Measurements from ENCODE around the gene SELPLG. TPM values are rescaled to one million over a fixed set of nuclear protein-coding genes. Genes with fewer than 3 reads are reported as not detected.

The SELPLG gene
- total and polyA plus RNA-seq, 2 of the 4 experiments (the other 2 are of a cell fraction): 3.2 to 10.8 TPM

DNA sequence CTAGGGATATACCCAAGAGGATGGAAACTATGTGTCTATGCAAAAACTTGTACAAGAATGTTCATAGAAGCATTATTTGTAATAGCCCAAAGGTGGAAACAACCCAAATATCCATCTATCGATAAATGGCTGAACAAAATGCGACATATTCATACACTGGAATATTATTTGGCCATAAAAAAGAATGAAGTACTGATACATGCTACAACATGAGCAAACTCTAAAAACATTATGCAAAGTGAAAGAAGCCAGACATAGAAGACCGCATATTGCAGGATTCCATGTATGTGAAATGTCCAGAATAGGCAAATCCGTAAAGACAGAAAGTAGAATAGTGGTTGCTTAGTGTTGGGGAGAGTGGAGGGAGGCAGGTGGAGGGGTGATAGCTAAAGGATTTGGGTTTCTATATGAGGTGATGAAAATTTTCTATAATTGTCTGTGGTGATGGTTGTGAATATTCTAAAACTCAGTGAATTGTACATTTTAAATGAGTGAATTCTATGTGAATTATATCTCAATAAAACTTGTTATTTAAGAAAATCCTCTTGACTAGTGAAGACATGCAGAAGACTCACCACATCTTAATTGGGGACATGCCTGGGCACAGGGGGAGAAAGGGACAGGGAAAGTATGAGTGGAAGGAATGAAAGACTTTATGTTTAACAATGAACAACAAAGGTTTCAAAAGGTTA lies 29.8 kb upstream of the SELPLG start:
- Histone ChIP-seq H2AFZ (replicated peaks; ENCODE audit: low read length, poor library complexity) (no peak overlapping the region), H3K4me2 (ENCODE audit: low read depth, low read length) (no peak overlapping the region), H2BK5ac (ENCODE audit: low read depth, low read length, poor library complexity, severe bottlenecking) (peak overlapping the region; percentile 81), H3K4ac (ENCODE audit: low read depth, low read length) (no peak overlapping the region), H2BK120ac (ENCODE audit: low read depth, low read length) (no peak overlapping the region), H4K20me1 (ENCODE audit: insufficient read depth, low read length) (peaks cover 81% of the 10 kb centered on the region), H3K4me1 (ENCODE audit: control insufficient read depth, insufficient read depth, low read length) (peaks cover 30% of the 10 kb centered on the region), H3K9ac (ENCODE audit: low read depth, low read length) (no peak overlapping the region), H3K14ac (replicated peaks; ENCODE audit: low read depth, low read length) (no peak overlapping the region), H4K8ac (ENCODE audit: low read depth in 2 of 2, low read length in 2 of 2) (no peak overlapping the region), H2BK15ac (ENCODE audit: low read depth, low read length) (no peak overlapping the region), H2BK20ac (ENCODE audit: low read depth, low read length) (no peak overlapping the region), H3K36me3 (ENCODE audit: control insufficient read depth, insufficient read depth, low read length) (peaks cover 14% of the 10 kb centered on the region), H2AK9ac (replicated peaks; ENCODE audit: low read depth, low read length, poor library complexity) (no peak overlapping the region), H3K9me1 (ENCODE audit: insufficient read depth, low read length) (peaks cover 12% of the 10 kb centered on the region), H2AK5ac (ENCODE audit: low read depth, low read length) (no peak overlapping the region; the same call in 1 of the 2 replicates), H3K27ac (ENCODE audit: insufficient read depth, low read length) (no peak overlapping the region; the same call in 1 of the 2 replicates), H3K79me1 (ENCODE audit: low read depth in 1 of 2, low read length in 2 of 2) (peaks cover 9 to 61% of the 10 kb centered on the region in 2 experiments; a peak in 3 of 4 replicates), H3K23ac (ENCODE audit: low read depth, low read length) (0 out of 2 replicates have a peak overlapping the region, but pooled peaks have one; percentile 44), H3K27me3 (ENCODE audit: control insufficient read depth, insufficient read depth, low read length) (no peaks in the 10 kb centered on the region), H4K91ac (ENCODE audit: insufficient read depth, low read depth, low read length) (no peak overlapping the region), H3K18ac (ENCODE audit: low read depth, low read length) (peak overlapping the region; percentile 38; the same call in 1 of the 2 replicates), H3K9me3 (ENCODE audit: control insufficient read depth, insufficient read depth, low read length) (no peaks in the 10 kb centered on the region), H3K4me3 (ENCODE audit: insufficient read depth, low read depth, low read length) (no peak overlapping the region), H4K5ac (ENCODE audit: low read depth, low read length) (no peak overlapping the region; the same call in 1 of the 2 replicates), H3K56ac (ENCODE audit: extremely low read depth, insufficient read depth, low read length) (no peak overlapping the region)
- ChIA-PET POLR2A (ENCODE audit: unreplicated experiment) (interaction anchor here (0.6 to 0.9 kb wide), 2 partner anchors 27 to 64 kb away, joined by 3 to 4 read pairs; no protein-coding TSS in a partner anchor), CTCF (interaction anchor here (1.3 to 4.8 kb wide), 3 partner anchors 20 to 287 kb away, joined by 3 to 32 read pairs (median 8); no protein-coding TSS in a partner anchor)
- dilution Hi-C loops (cut with HindIII; ENCODE audit: low sequenced_read_pairs, unreplicated experiment) (no loop called here), in situ Hi-C loops (cut with MboI; ENCODE audit: low sequenced_read_pairs) (no loop called here), intact Hi-C loops (cut with micrococcal nuclease) (loop anchor here (1.0 to 10.0 kb wide), 5 partner anchors 28 to 431 kb away; partner anchors contain the start of genes ALKBH2 and UNG)
- WGBS, 2 experiments (ENCODE audit: extremely low coverage in 2 of 2, insufficient read length in 1 of 2): no CpG with 5 or more reads among the region's 4 CpGs
- BruUV-seq (replicated peaks): no TSS peak
- TF ChIP-seq RAD21 (IDR thresholded peaks at IDR 0.05; ENCODE audit: low read length) (no peak), MXI1 (IDR thresholded peaks at IDR 0.05; ENCODE audit: borderline replicate concordance, low read depth, low read length) (no peak), FOS (IDR thresholded peaks at IDR 0.05; ENCODE audit: low read depth, low read length) (no peak), CTCF (conservative IDR thresholded peaks at IDR 0.05; ENCODE audit: low read depth, low read length) (no peak), RCOR1 (IDR thresholded peaks at IDR 0.05; ENCODE audit: insufficient replicate concordance, low read length) (no peak), BHLHE40 (IDR thresholded peaks at IDR 0.05; ENCODE audit: low read depth, low read length) (no peak), SMC3 (IDR thresholded peaks at IDR 0.05; ENCODE audit: low read depth, low read length) (no peak), RFX5 (IDR thresholded peaks at IDR 0.05; ENCODE audit: low read depth, low read length) (no peak), CHD1 (IDR thresholded peaks at IDR 0.05; ENCODE audit: low read depth, low read length) (no peak), CEBPB (IDR thresholded peaks at IDR 0.05; ENCODE audit: low read depth, low read length) (no peak), POLR2A (IDR thresholded peaks at IDR 0.05; ENCODE audit: low read depth, low read length) (no peak), MAZ (IDR thresholded peaks at IDR 0.05; ENCODE audit: borderline replicate concordance, low read depth, low read length) (no peak)
- TF ChIP-seq, protein P1, sequence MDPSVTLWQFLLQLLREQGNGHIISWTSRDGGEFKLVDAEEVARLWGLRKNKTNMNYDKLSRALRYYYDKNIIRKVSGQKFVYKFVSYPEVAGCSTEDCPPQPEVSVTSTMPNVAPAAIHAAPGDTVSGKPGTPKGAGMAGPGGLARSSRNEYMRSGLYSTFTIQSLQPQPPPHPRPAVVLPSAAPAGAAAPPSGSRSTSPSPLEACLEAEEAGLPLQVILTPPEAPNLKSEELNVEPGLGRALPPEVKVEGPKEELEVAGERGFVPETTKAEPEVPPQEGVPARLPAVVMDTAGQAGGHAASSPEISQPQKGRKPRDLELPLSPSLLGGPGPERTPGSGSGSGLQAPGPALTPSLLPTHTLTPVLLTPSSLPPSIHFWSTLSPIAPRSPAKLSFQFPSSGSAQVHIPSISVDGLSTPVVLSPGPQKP (IDR thresholded peaks at IDR 0.05; ENCODE audit: borderline replicate concordance, low read depth, low read length): no peak
- no peak for ATAC-seq (ENCODE audit: low read depth)
- no peak for DNase-seq

Measured in IMR-90 (cell line).